GM18858 (cell line): ENCODE results near the gene BZW2.
"Not testable (repeated sequence)": the region's sequence is repeated elsewhere in the genome, so short reads cannot be mapped to it uniquely, and the experiment has no call there.

Experiments
- ATAC-seq: cut with Tn5 transposase; IDR thresholded peaks from one replicate; pipeline ENCODE4 v1.9.1; 2021; ENCODE audit not compliant: unreplicated experiment

Gene BZW2

GRCh38 chr7:16670021-16670420, 24.0 kb downstream of the BZW2 start:
- ATAC-seq = no peak

- no peak for ATAC-seq
Measured at GRCh38 chr7:16670731-16671344, 24.9 kb downstream of the BZW2 start.

- no peak for ATAC-seq
Measured at GRCh38 chr7:16671811-16672210, 25.8 kb downstream of the BZW2 start.

GRCh38 chr7:16675277-16675676, 29.3 kb downstream of the BZW2 start:
- no peak for ATAC-seq

- ATAC-seq = no peak
Measured at GRCh38 chr7:16677978-16678494, 32.1 kb downstream of the BZW2 start.

- not testable (repeated sequence) for ATAC-seq
Measured at GRCh38 chr7:16678645-16679566, 32.9 kb downstream of the BZW2 start.

- no peak for ATAC-seq
Measured at GRCh38 chr7:16684935-16685334, 39.0 kb downstream of the BZW2 start.

- no peak for ATAC-seq
Measured at GRCh38 chr7:16685535-16685934, 39.6 kb downstream of the BZW2 start.

- no peak for ATAC-seq
Measured at GRCh38 chr7:16688249-16688648, 42.3 kb downstream of the BZW2 start.

GRCh38 chr7:16691241-16691640, 45.3 kb downstream of the BZW2 start:
- ATAC-seq = no peak

GRCh38 chr7:16693601-16694318, 47.8 kb downstream of the BZW2 start:
- ATAC-seq = no peak

- ATAC-seq = no peak
Measured at GRCh38 chr7:16694806-16695205, 48.8 kb downstream of the BZW2 start.

GRCh38 chr7:16695621-16696237, 49.7 kb downstream of the BZW2 start:
- no peak for ATAC-seq

GRCh38 chr7:16697507-16698199, 51.7 kb downstream of the BZW2 start:
- ATAC-seq = no peak

GRCh38 chr7:16698200-16698905, 52.4 kb downstream of the BZW2 start:
- ATAC-seq = no peak

GRCh38 chr7:16702441-16702840, 56.5 kb downstream of the BZW2 start:
- no peak for ATAC-seq

- no peak for ATAC-seq
Measured at GRCh38 chr7:16708511-16708910, 62.5 kb downstream of the BZW2 start.

GRCh38 chr7:16708980-16709379, 63.0 kb downstream of the BZW2 start:
- ATAC-seq = no peak

- no peak for ATAC-seq
Measured at GRCh38 chr7:16710651-16711050, 64.7 kb downstream of the BZW2 start.

- no peak for ATAC-seq
Measured at GRCh38 chr7:16711730-16712129, 65.7 kb downstream of the BZW2 start.
